Endothelial cell (in vitro differentiated cells): ENCODE measurements around the gene NXPE3. TPM values are rescaled to one million over a fixed set of nuclear protein-coding genes. Genes with fewer than 3 reads are reported as not detected.
A peak's percentile ranks its signal among the peaks of the same experiment; 100 is the strongest.

Experiments
- DNase-seq: peaks from one replicate; pipeline ENCODE4 v3.0.0; 2021; ENCODE audit warnings: low spot score
- H3K27ac Mint-ChIP-seq: one replicate; pipeline ENCODE4 v1.8.0; 2021; ENCODE audit warnings: mixed read lengths, inconsistent platforms; ENCODE audit not compliant: unreplicated experiment
- H3K27me3 Mint-ChIP-seq: one replicate; pipeline ENCODE4 v1.8.0; 2021; ENCODE audit warnings: mild to moderate bottlenecking, moderate library complexity, mixed read lengths, inconsistent platforms; ENCODE audit not compliant: unreplicated experiment
- H3K36me3 Mint-ChIP-seq: one replicate; pipeline ENCODE4 v1.8.0; 2021; ENCODE audit warnings: mild to moderate bottlenecking, low read depth, mixed read lengths, inconsistent platforms; ENCODE audit not compliant: unreplicated experiment
- H3K4me1 Mint-ChIP-seq: one replicate; pipeline ENCODE4 v1.8.0; 2021; ENCODE audit warnings: mild to moderate bottlenecking, mixed read lengths, inconsistent platforms; ENCODE audit not compliant: unreplicated experiment
- H3K4me3 Mint-ChIP-seq: one replicate; pipeline ENCODE4 v1.8.0; 2021; ENCODE audit warnings: mild to moderate bottlenecking, mixed read lengths, inconsistent platforms; ENCODE audit not compliant: unreplicated experiment
- H3K9me3 Mint-ChIP-seq: one replicate; pipeline ENCODE4 v1.8.0; 2021; ENCODE audit warnings: mixed read lengths, inconsistent platforms; ENCODE audit not compliant: unreplicated experiment
- CTCF ChIP-seq: fragments of 200-600 bp; sonication (generic); IDR thresholded peaks from one replicate; pipeline ENCODE4 v1.5.0; 2021; ENCODE audit warnings: antibody characterized with exemption; ENCODE audit not compliant: unreplicated experiment
- total RNA-seq: library from RNA; stranded (reverse); fragmentation: NEBNext Ultra II Directional; extraction: Animal tissue kit (Norgen Biotek cat#: 25700); gene quantifications from one replicate; pipeline ENCODE4 v1.2.1, GENCODE V29; 2021; ENCODE audit not compliant: unreplicated experiment

Gene NXPE3
- total RNA-seq, 1 donor from 2014 or later, result 20.3 TPM

- no peak for DNase-seq
- Mint-ChIP-seq H3K4me1 (peaks cover 15% of the 10 kb centered on the region), H3K27me3 (peaks cover 8% of the 10 kb centered on the region), H3K36me3 (peaks cover 9% of the 10 kb centered on the region), H3K9me3 (no peaks in the 10 kb centered on the region), H3K27ac (peak overlapping the region; percentile 8), H3K4me3 (peak overlapping the region; percentile 96)
- no peak for TF ChIP-seq CTCF
Measured at GRCh38 chr3:101778385-101779046, 495 bp upstream of the NXPE3 start.

GRCh38 chr3:101779822-101780381 lies 891 bp downstream of the NXPE3 start:
- Mint-ChIP-seq H3K27me3 (peaks cover 8% of the 10 kb centered on the region), H3K9me3 (no peaks in the 10 kb centered on the region), H3K36me3 (peaks cover 19% of the 10 kb centered on the region), H3K27ac (peak overlapping the region; percentile 83), H3K4me1 (peaks cover 27% of the 10 kb centered on the region), H3K4me3 (peak overlapping the region; percentile 96)
- DNase-seq, result no peak
- TF ChIP-seq CTCF, result no peak

GRCh38 chr3:101780661-101781060 lies 1.6 kb downstream of the NXPE3 start:
- no peak overlapping the region for H3K27ac Mint-ChIP-seq
- TF ChIP-seq CTCF, result no peak
- peaks cover 8% of the 10 kb centered on the region for H3K27me3 Mint-ChIP-seq
- no peak overlapping the region for H3K4me3 Mint-ChIP-seq
- H3K36me3 Mint-ChIP-seq, result peaks cover 25% of the 10 kb centered on the region
- H3K4me1 Mint-ChIP-seq, result peaks cover 34% of the 10 kb centered on the region
- no peak for DNase-seq
- no peaks in the 10 kb centered on the region for H3K9me3 Mint-ChIP-seq

- no peaks in the 10 kb centered on the region for H3K9me3 Mint-ChIP-seq
- no peak for TF ChIP-seq CTCF
- no peak overlapping the region for H3K4me3 Mint-ChIP-seq
- H3K36me3 Mint-ChIP-seq, result peaks cover 27% of the 10 kb centered on the region
- DNase-seq, result no peak
- peaks cover 35% of the 10 kb centered on the region for H3K4me1 Mint-ChIP-seq
- peaks cover 8% of the 10 kb centered on the region for H3K27me3 Mint-ChIP-seq
- H3K27ac Mint-ChIP-seq, result no peak overlapping the region
Measured at GRCh38 chr3:101781166-101781565, 2.2 kb downstream of the NXPE3 start.
